ENCODE data around the gene SYT1.
A peak's percentile ranks its signal among the peaks of the same experiment; 100 is the strongest.

Gene SYT1

DNA sequence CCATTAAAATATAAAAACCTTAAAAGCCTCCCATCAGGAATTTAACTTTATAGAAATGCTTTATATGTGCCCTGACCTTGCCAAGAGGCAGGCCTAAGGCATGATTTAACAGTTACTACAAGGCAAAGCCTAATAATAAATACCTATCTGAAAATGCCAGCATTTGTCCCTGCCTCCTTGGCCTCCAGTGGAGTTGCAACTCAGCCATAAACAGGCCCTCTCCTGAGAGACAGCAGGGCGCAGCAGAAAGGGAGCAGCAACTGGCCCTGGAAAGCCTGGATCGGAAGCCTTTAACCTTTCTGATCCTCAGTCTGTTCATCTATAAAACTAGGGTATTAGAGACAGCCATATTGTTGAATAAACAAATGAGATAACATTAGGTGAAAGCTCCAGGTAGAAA lies 501.8 kb downstream of the SYT1 start:
- ATAC-seq: no peak; the same call in 1 of the 3 replicates
- TF ChIP-seq ARNTL (CRISPR knock-in tag; IDR thresholded peaks at IDR 0.05; ENCODE audit: borderline replicate concordance, low read depth): no peak
- TF ChIP-seq, protein P1, sequence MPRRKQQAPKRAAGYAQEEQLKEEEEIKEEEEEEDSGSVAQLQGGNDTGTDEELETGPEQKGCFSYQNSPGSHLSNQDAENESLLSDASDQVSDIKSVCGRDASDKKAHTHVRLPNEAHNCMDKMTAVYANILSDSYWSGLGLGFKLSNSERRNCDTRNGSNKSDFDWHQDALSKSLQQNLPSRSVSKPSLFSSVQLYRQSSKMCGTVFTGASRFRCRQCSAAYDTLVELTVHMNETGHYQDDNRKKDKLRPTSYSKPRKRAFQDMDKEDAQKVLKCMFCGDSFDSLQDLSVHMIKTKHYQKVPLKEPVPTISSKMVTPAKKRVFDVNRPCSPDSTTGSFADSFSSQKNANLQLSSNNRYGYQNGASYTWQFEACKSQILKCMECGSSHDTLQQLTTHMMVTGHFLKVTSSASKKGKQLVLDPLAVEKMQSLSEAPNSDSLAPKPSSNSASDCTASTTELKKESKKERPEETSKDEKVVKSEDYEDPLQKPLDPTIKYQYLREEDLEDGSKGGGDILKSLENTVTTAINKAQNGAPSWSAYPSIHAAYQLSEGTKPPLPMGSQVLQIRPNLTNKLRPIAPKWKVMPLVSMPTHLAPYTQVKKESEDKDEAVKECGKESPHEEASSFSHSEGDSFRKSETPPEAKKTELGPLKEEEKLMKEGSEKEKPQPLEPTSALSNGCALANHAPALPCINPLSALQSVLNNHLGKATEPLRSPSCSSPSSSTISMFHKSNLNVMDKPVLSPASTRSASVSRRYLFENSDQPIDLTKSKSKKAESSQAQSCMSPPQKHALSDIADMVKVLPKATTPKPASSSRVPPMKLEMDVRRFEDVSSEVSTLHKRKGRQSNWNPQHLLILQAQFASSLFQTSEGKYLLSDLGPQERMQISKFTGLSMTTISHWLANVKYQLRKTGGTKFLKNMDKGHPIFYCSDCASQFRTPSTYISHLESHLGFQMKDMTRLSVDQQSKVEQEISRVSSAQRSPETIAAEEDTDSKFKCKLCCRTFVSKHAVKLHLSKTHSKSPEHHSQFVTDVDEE (CRISPR knock-in tag; IDR thresholded peaks at IDR 0.05): no peak
- TF ChIP-seq, protein P2, sequence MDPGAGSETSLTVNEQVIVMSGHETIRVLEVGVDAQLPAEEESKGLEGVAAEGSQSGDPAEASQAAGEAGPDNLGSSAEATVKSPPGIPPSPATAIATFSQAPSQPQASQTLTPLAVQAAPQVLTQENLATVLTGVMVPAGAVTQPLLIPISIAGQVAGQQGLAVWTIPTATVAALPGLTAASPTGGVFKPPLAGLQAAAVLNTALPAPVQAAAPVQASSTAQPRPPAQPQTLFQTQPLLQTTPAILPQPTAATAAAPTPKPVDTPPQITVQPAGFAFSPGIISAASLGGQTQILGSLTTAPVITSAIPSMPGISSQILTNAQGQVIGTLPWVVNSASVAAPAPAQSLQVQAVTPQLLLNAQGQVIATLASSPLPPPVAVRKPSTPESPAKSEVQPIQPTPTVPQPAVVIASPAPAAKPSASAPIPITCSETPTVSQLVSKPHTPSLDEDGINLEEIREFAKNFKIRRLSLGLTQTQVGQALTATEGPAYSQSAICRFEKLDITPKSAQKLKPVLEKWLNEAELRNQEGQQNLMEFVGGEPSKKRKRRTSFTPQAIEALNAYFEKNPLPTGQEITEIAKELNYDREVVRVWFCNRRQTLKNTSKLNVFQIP (CRISPR knock-in tag; IDR thresholded peaks at IDR 0.05; ENCODE audit: borderline replicate concordance, low read depth): no peak
- no peak for TF ChIP-seq ZFP30 (CRISPR knock-in tag; IDR thresholded peaks at IDR 0.05)
- TF ChIP-seq RARB (CRISPR knock-in tag; IDR thresholded peaks at IDR 0.05): no peak
- no peak for TF ChIP-seq TCF4 (CRISPR knock-in tag; IDR thresholded peaks at IDR 0.05; ENCODE audit: borderline replicate concordance)
- TF ChIP-seq TOX (CRISPR knock-in tag; IDR thresholded peaks at IDR 0.05; ENCODE audit: borderline replicate concordance): no peak

DNA sequence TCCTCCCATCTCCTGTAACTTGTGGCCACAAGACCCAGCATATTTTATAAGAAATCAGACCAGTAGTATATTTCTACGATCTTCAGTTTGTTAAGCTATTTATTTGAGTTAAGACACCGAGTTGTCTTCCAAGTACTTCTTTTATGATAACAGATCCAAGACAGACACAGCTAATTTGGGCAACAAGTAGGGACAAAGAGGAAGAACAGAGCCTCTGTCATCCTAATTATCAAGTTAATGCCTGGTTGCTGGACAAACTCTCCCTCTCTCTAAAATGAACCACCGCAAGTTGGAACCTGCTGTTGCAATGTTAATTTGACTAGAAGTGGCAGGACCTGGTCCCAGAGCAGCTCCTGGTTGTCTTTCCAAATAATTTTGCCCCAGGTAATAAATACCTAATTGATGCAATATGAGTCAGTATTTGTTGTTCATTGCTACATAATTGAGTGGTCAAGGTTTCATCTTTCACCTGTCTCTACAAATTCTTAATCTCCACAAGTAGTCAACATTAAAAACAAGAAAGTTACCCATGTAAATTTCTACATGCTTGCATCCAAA lies 502.5 kb downstream of the SYT1 start:
- TF ChIP-seq, protein P3, sequence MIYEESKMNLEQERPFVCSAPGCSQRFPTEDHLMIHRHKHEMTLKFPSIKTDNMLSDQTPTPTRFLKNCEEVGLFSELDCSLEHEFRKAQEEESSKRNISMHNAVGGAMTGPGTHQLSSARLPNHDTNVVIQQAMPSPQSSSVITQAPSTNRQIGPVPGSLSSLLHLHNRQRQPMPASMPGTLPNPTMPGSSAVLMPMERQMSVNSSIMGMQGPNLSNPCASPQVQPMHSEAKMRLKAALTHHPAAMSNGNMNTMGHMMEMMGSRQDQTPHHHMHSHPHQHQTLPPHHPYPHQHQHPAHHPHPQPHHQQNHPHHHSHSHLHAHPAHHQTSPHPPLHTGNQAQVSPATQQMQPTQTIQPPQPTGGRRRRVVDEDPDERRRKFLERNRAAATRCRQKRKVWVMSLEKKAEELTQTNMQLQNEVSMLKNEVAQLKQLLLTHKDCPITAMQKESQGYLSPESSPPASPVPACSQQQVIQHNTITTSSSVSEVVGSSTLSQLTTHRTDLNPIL (CRISPR knock-in tag; IDR thresholded peaks at IDR 0.05; ENCODE audit: low read depth): no peak
- TF ChIP-seq BACH2 (CRISPR knock-in tag; IDR thresholded peaks at IDR 0.05; ENCODE audit: borderline replicate concordance) (no peak), ISL1 (CRISPR knock-in tag; IDR thresholded peaks at IDR 0.05) (peak; percentile 53; the same call in 1 of the 2 replicates)
- no peak for ATAC-seq

DNA sequence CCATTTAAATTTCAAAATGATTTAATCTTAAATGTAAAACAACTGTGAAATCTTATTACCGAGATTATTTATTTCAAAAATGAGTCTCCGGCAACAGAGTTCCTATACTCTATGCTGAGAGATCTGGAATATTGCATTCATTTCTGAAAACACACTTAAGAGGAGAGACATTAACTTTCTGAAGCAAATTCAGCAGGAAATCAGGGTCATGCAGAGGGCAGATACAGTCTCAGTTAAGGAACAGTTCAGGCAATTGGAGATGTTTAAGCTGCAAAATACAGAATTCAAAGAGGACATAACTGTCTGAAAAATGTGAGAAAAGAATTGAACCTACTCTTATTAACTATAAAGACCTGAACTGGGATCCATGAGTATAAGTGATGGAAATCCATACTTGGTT lies 505.4 kb downstream of the SYT1 start:
- TF ChIP-seq OSR1 (CRISPR knock-in tag; IDR thresholded peaks at IDR 0.05) (no peak), CSDC2 (CRISPR knock-in tag; IDR thresholded peaks at IDR 0.05) (no peak), ARNTL (CRISPR knock-in tag; IDR thresholded peaks at IDR 0.05; ENCODE audit: borderline replicate concordance, low read depth) (no peak), ZC3H10 (CRISPR knock-in tag; IDR thresholded peaks at IDR 0.05) (no peak), PPARA (CRISPR knock-in tag; IDR thresholded peaks at IDR 0.05; ENCODE audit: borderline replicate concordance) (no peak), ISL1 (CRISPR knock-in tag; IDR thresholded peaks at IDR 0.05) (peak; percentile 90), ZFP3 (CRISPR knock-in tag; IDR thresholded peaks at IDR 0.05) (no peak), ZNF8 (CRISPR knock-in tag; IDR thresholded peaks at IDR 0.05) (no peak), ESRRG (CRISPR knock-in tag; IDR thresholded peaks at IDR 0.05) (no peak), SNAI2 (CRISPR knock-in tag; IDR thresholded peaks at IDR 0.05) (no peak), ZFP30 (CRISPR knock-in tag; IDR thresholded peaks at IDR 0.05) (peak; percentile 57), TCF4 (CRISPR knock-in tag; IDR thresholded peaks at IDR 0.05; ENCODE audit: borderline replicate concordance) (no peak), TOX (CRISPR knock-in tag; IDR thresholded peaks at IDR 0.05; ENCODE audit: borderline replicate concordance) (no peak), GLIS3 (CRISPR knock-in tag; IDR thresholded peaks at IDR 0.05) (no peak), ZNF70 (CRISPR knock-in tag; IDR thresholded peaks at IDR 0.05) (no peak), ZNF565 (CRISPR knock-in tag; conservative IDR thresholded peaks at IDR 0.05; ENCODE audit: low read depth) (no peak)
- ATAC-seq: no peak

DNA sequence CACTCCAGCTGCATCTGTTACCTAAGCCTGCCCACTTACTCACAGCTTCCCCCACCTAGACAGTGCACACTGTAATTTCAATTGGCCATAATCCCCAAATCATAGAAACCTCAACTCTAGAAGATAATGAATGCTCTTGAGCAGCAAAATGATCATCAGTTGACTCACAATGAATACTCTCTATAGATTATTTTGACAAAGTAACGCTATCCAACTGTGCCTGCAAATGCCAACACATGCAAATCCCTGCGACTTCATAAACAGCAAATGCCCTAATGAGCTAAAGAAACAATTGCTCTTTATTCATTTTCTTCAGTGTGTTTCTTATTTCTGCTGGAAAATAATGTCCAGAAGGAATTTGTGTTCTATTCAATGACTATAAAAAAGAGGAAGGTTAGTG lies 506.7 kb downstream of the SYT1 start:
- no peak for ATAC-seq
- TF ChIP-seq, protein P4, sequence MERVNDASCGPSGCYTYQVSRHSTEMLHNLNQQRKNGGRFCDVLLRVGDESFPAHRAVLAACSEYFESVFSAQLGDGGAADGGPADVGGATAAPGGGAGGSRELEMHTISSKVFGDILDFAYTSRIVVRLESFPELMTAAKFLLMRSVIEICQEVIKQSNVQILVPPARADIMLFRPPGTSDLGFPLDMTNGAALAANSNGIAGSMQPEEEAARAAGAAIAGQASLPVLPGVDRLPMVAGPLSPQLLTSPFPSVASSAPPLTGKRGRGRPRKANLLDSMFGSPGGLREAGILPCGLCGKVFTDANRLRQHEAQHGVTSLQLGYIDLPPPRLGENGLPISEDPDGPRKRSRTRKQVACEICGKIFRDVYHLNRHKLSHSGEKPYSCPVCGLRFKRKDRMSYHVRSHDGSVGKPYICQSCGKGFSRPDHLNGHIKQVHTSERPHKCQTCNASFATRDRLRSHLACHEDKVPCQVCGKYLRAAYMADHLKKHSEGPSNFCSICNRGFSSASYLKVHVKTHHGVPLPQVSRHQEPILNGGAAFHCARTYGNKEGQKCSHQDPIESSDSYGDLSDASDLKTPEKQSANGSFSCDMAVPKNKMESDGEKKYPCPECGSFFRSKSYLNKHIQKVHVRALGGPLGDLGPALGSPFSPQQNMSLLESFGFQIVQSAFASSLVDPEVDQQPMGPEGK (CRISPR knock-in tag; IDR thresholded peaks at IDR 0.05; ENCODE audit: borderline replicate concordance): no peak
- TF ChIP-seq, protein P2 (CRISPR knock-in tag; IDR thresholded peaks at IDR 0.05; ENCODE audit: borderline replicate concordance, low read depth): no peak
- TF ChIP-seq, protein P5, sequence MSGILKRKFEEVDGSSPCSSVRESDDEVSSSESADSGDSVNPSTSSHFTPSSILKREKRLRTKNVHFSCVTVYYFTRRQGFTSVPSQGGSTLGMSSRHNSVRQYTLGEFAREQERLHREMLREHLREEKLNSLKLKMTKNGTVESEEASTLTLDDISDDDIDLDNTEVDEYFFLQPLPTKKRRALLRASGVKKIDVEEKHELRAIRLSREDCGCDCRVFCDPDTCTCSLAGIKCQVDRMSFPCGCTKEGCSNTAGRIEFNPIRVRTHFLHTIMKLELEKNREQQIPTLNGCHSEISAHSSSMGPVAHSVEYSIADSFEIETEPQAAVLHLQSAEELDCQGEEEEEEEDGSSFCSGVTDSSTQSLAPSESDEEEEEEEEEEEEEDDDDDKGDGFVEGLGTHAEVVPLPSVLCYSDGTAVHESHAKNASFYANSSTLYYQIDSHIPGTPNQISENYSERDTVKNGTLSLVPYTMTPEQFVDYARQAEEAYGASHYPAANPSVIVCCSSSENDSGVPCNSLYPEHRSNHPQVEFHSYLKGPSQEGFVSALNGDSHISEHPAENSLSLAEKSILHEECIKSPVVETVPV (CRISPR knock-in tag; IDR thresholded peaks at IDR 0.05): no peak
- no peak for TF ChIP-seq GLIS3 (CRISPR knock-in tag; IDR thresholded peaks at IDR 0.05)
- no peak for TF ChIP-seq ZFP30 (CRISPR knock-in tag; IDR thresholded peaks at IDR 0.05)
- no peak for TF ChIP-seq ZNF70 (CRISPR knock-in tag; IDR thresholded peaks at IDR 0.05)
- TF ChIP-seq TOX (CRISPR knock-in tag; IDR thresholded peaks at IDR 0.05; ENCODE audit: borderline replicate concordance): no peak
- TF ChIP-seq BACH2 (CRISPR knock-in tag; IDR thresholded peaks at IDR 0.05; ENCODE audit: borderline replicate concordance): no peak

All from SK-N-SH treated with all-trans-retinoic acid at 6 μM for 48 hours (cell line).